ENCODE results near the gene SERGEF. TPM values are rescaled to one million over a fixed set of nuclear protein-coding genes. Genes with fewer than 3 reads are reported as not detected.

Gene SERGEF
- total RNA-seq, 2 donors from 2014 or later = 29.9 to 39.4 TPM

DNA sequence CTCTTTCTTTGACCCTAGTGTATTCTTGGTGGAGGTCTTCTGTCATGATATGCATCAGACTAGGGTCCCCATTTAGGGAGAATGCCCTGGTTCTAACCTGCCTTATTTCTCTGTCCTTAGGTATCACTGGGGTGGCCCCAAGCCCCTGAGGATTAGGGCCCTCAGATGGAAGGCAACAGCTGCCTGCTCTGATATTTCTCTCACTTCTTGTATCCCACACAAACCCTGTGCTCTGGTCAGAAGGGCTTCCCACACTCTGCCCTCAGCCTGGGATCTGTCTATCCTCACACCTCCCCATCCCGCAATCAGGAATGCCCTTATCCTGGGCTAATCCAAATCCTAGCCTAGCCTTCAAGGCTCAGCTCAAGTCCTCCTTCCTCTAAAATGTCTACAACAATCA is 202.8 kb downstream of the SERGEF start:
- no peak for DNase-seq (ENCODE audit: low spot score)
- no peak overlapping the region for H3K4me3 ChIP-seq
- H3K27me3 ChIP-seq (replicated peaks; ENCODE audit: insufficient read depth) = no peaks in the 10 kb centered on the region
- WGBS = 81% methylated on average over 1 of the region's 1 CpG
- H3K27ac ChIP-seq = no peak overlapping the region
- TF ChIP-seq CTCF (IDR thresholded peaks at IDR 0.05) = no peak
- TF ChIP-seq POLR2AphosphoS5 (IDR thresholded peaks at IDR 0.05) = no peak
- no peak for TF ChIP-seq POLR2A (IDR thresholded peaks at IDR 0.05)
- H3K9me3 ChIP-seq = no peaks in the 10 kb centered on the region
- intact Hi-C loops (cut with DNase I) = no loop called here
- no peaks in the 10 kb centered on the region for H3K36me3 ChIP-seq
- H3K4me1 ChIP-seq (replicated peaks) = peaks cover 7% of the 10 kb centered on the region

DNA sequence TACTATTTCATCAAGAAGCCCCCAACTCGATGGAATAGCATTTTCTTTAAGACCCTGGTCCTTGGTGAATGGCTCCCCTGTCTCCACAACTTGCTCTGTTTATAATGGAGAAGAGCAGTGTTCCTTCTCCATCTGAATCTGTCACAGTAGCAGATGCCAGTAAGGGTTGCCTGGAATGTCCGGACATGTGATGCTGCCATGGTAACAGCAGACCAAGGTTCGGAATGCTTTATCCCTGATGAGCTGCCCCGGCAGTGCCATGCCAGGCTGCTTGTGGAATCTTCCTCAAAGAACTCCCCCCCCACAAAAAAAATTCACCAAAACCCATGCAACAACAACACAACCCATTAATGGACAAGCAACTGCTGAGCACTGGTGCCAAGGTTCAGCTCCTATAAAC is 205.8 kb downstream of the SERGEF start:
- Histone ChIP-seq H3K9me3 (no peaks in the 10 kb centered on the region), H3K36me3 (no peaks in the 10 kb centered on the region), H3K27ac (no peak overlapping the region), H3K4me3 (no peak overlapping the region), H3K27me3 (replicated peaks; ENCODE audit: insufficient read depth) (no peaks in the 10 kb centered on the region), H3K4me1 (replicated peaks) (peaks cover 3% of the 10 kb centered on the region)
- TF ChIP-seq POLR2A (IDR thresholded peaks at IDR 0.05) (no peak), CTCF (IDR thresholded peaks at IDR 0.05) (no peak), POLR2AphosphoS5 (IDR thresholded peaks at IDR 0.05) (no peak)
- 55% methylated on average over 4 of the region's 4 CpGs for WGBS
- intact Hi-C loops (cut with DNase I) = no loop called here
- DNase-seq (ENCODE audit: low spot score) = no peak

GRCh38 chr11:17805873-17806272 is 207.0 kb downstream of the SERGEF start:
- intact Hi-C loops (cut with DNase I) = no loop called here
- 96% methylated on average over 1 of the region's 1 CpG for WGBS
- DNase-seq (ENCODE audit: low spot score) = no peak

DNA sequence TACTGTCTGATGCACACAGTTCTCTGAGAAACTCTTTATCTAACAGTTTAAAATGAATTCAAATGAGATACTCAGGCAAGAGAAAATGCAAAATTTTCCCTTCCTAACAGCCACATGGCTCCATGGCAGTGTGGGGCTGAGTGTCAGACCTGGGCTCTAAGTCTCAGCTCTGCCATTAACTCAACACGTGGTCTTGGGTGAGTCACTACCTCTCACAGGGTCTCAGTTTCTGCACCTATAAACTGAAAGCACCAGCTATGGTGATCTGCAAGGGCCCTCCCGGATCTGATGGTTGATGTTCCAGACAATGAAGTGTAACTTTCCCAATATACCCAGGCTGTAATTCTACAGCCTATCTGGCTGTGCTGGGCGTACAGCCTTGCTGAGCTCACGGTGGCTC is 207.8 kb downstream of the SERGEF start:
- no peak overlapping the region for H3K4me3 ChIP-seq
- H3K27me3 ChIP-seq (replicated peaks; ENCODE audit: insufficient read depth) = no peaks in the 10 kb centered on the region
- no peaks in the 10 kb centered on the region for H3K9me3 ChIP-seq
- H3K4me1 ChIP-seq (replicated peaks) = no peaks in the 10 kb centered on the region
- intact Hi-C loops (cut with DNase I) = no loop called here
- 95% methylated on average over 4 of the region's 4 CpGs for WGBS
- H3K36me3 ChIP-seq = no peaks in the 10 kb centered on the region
- TF ChIP-seq POLR2AphosphoS5 (IDR thresholded peaks at IDR 0.05) = no peak
- no peak for TF ChIP-seq POLR2A (IDR thresholded peaks at IDR 0.05)
- TF ChIP-seq CTCF (IDR thresholded peaks at IDR 0.05) = no peak
- no peak overlapping the region for H3K27ac ChIP-seq
- no peak for DNase-seq (ENCODE audit: low spot score)

More at GRCh38 chr11:17805873-17806272, 207.0 kb downstream of the SERGEF start:
- Histone ChIP-seq H3K36me3 (no peaks in the 10 kb centered on the region), H3K4me3 (no peak overlapping the region), H3K27ac (no peak overlapping the region), H3K4me1 (replicated peaks) (no peaks in the 10 kb centered on the region), H3K9me3 (no peaks in the 10 kb centered on the region), H3K27me3 (replicated peaks; ENCODE audit: insufficient read depth) (no peaks in the 10 kb centered on the region)
- TF ChIP-seq CTCF (IDR thresholded peaks at IDR 0.05) = no peak

GRCh38 chr11:17803754-17804334 is 209.0 kb downstream of the SERGEF start:
- WGBS = 77% methylated on average over 7 of the region's 7 CpGs
- DNase-seq (ENCODE audit: low spot score) = no peak

More at GRCh38 chr11:17803754-17804334, 209.0 kb downstream of the SERGEF start:
- H3K4me1 ChIP-seq (replicated peaks) = no peaks in the 10 kb centered on the region
- intact Hi-C loops (cut with DNase I) = no loop called here
- H3K4me3 ChIP-seq = no peak overlapping the region
- H3K9me3 ChIP-seq = no peaks in the 10 kb centered on the region
- no peaks in the 10 kb centered on the region for H3K27me3 ChIP-seq (replicated peaks; ENCODE audit: insufficient read depth)
- H3K27ac ChIP-seq = no peak overlapping the region
- no peaks in the 10 kb centered on the region for H3K36me3 ChIP-seq
- TF ChIP-seq POLR2A (IDR thresholded peaks at IDR 0.05) (no peak), POLR2AphosphoS5 (IDR thresholded peaks at IDR 0.05) (no peak), CTCF (IDR thresholded peaks at IDR 0.05) (no peak)

Measured in prostate gland (tissue), 2 donors.